Esophagus squamous epithelium (tissue), 4 donors: Measurements from ENCODE around the gene SPATS2L.

Experiments
- POLR2A ChIP-seq, 4 donors: fragments of 450-650 bp; IDR thresholded peaks; one replicate each; pipeline ENCODE4 v1.6.1; 2017; ENCODE audit warnings: antibody characterized with exemption in 4 of 4, mild to moderate bottlenecking in 4 of 4, moderate library complexity in 3 of 4
- TF ChIP-seq, protein P1 (sequence below), 6 experiments: fragments of 450-650 bp in 4 of 6; fragments of 200-600 bp in 2 of 6; sonication (generic) in 2 of 6; IDR thresholded peaks; one replicate each; pipeline ENCODE4 v1.5.1; 2016 to 2019; ENCODE audit warnings: antibody characterized with exemption in 6 of 6, mild to moderate bottlenecking in 4 of 6, moderate library complexity in 4 of 6

DNA sequence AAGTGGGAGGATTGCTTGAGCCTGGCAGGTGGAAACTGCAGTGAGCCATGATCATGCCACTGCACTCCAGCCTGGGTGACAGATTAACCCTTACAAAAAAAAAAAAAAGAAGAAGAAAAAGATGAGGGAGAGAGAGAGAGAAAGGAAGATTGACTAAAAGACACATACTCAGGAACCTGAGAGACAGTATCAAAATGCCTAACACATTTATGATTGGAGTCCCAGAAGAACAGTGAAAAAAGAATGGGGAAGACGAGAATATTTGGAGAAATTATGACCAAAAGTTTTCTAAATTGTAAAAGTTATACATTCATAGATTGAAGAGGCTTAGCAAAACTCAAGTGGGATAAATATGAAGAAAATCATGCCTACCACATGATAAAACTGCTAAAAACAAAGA is 19.9 kb upstream of the SPATS2L start:
- TF ChIP-seq, protein P1, sequence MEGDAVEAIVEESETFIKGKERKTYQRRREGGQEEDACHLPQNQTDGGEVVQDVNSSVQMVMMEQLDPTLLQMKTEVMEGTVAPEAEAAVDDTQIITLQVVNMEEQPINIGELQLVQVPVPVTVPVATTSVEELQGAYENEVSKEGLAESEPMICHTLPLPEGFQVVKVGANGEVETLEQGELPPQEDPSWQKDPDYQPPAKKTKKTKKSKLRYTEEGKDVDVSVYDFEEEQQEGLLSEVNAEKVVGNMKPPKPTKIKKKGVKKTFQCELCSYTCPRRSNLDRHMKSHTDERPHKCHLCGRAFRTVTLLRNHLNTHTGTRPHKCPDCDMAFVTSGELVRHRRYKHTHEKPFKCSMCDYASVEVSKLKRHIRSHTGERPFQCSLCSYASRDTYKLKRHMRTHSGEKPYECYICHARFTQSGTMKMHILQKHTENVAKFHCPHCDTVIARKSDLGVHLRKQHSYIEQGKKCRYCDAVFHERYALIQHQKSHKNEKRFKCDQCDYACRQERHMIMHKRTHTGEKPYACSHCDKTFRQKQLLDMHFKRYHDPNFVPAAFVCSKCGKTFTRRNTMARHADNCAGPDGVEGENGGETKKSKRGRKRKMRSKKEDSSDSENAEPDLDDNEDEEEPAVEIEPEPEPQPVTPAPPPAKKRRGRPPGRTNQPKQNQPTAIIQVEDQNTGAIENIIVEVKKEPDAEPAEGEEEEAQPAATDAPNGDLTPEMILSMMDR (IDR thresholded peaks at IDR 0.05): no peak
- no peak for TF ChIP-seq POLR2A (IDR thresholded peaks at IDR 0.05)
